Measurements from ENCODE around the gene NCAPG.

DNA sequence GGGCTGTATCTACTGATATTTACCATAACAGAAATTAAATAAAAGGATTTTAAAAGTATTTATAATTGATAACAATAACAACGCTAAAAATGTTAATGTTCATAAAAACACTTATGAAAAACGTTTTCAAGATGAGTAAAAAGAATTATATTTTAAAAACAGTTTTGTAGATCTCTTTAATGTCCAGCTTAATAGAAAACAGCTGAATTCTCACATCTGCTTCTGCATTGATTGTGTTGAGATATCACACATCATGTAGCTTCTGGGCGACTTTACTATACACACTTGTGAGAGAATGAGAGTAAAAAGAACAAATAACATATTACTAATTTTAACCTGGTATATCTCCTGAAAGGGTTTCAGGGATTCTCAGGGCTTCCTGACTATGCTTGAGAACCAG is 83.6 kb downstream of the NCAPG start:
- TF ChIP-seq ZNF384 (IDR thresholded peaks at IDR 0.05), result no peak
- TF ChIP-seq NFRKB (IDR thresholded peaks at IDR 0.05), result no peak
- no peak for TF ChIP-seq CTBP1 (IDR thresholded peaks at IDR 0.05; ENCODE audit: borderline replicate concordance)
- TF ChIP-seq FOXK2 (IDR thresholded peaks at IDR 0.05), result no peak
- TF ChIP-seq FOXA1 (IDR thresholded peaks at IDR 0.05), result no peak
- TF ChIP-seq TARDBP (IDR thresholded peaks at IDR 0.05), result no peak
- TF ChIP-seq, protein P1, sequence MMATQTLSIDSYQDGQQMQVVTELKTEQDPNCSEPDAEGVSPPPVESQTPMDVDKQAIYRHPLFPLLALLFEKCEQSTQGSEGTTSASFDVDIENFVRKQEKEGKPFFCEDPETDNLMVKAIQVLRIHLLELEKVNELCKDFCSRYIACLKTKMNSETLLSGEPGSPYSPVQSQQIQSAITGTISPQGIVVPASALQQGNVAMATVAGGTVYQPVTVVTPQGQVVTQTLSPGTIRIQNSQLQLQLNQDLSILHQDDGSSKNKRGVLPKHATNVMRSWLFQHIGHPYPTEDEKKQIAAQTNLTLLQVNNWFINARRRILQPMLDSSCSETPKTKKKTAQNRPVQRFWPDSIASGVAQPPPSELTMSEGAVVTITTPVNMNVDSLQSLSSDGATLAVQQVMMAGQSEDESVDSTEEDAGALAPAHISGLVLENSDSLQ (IDR thresholded peaks at IDR 0.05), result no peak
- TF ChIP-seq FOXM1 (IDR thresholded peaks at IDR 0.05; ENCODE audit: borderline replicate concordance), result no peak
- no peak for TF ChIP-seq BHLHE40 (IDR thresholded peaks at IDR 0.05; ENCODE audit: borderline replicate concordance)
- no peak for TF ChIP-seq L3MBTL2 (conservative IDR thresholded peaks at IDR 0.05)
- TF ChIP-seq ELF4 (IDR thresholded peaks at IDR 0.05), result no peak
- no peak for TF ChIP-seq ARNT (IDR thresholded peaks at IDR 0.05)
- TF ChIP-seq SP1 (IDR thresholded peaks at IDR 0.05), result no peak
- no peak for TF ChIP-seq HDGF (IDR thresholded peaks at IDR 0.05; ENCODE audit: borderline replicate concordance)

Data from HEK293T (cell line).